ENCODE results near the gene ADAT3.

DNA sequence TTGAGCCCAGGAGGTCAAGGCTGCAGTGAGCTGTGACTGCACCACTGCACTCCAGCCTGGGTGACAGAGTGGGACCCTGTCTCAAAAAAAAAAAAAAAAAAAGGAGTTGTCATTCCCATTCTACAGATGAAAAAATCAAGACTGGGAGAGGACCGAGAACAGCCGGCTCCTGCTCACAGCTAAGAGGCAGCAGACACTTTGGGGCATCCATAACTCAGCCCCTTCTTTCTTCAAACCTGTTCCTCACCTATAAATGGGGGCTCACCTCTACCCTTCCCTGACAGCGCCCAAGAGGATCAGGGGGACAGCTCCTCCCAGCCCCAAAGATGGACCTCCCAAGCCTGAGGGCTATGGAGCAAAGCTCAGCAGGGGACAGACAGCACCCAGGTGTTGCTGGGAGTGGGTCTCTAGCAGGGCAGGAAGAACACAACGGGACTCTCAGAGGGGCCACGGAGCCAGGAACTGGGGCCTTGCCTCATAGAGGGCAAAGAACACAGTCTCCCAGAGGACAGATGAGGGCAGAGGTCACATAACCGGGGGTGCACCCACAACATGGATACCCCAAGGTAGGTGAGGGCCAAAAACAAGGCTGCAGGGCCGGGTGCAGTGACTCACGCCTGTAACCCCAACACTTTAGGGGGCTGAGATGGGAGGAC lies 38.4 kb upstream of the ADAT3 start:
- no peak for TF ChIP-seq HOXA7 (CRISPR knock-in tag; IDR thresholded peaks at IDR 0.05)
- TF ChIP-seq POLR2A (IDR thresholded peaks at IDR 0.05; ENCODE audit: low read length): no peak
